Measurements from ENCODE around the gene SYT4. TPM values are rescaled to one million over a fixed set of nuclear protein-coding genes. Genes with fewer than 3 reads are reported as not detected.

Gene SYT4
- total and polyA plus RNA-seq, 4 donors = 0.31 to 0.38 TPM; not detected in 2

GRCh38 chr18:43279015-43279744 lies 1.9 kb upstream of the SYT4 start:
- Histone ChIP-seq H3K4me1 (ENCODE audit: control insufficient read depth in 1 of 2, insufficient read depth in 2 of 2, low read length in 2 of 2) (no peaks in the 10 kb centered on the region), H3K36me3 (ENCODE audit: control insufficient read depth in 1 of 2, insufficient read depth in 2 of 2, low read length in 1 of 2) (no peaks in the 10 kb centered on the region), H3K9me3 (ENCODE audit: control insufficient read depth, low read length) (no peaks in the 10 kb centered on the region), H3K4me3 (ENCODE audit: low read length in 2 of 2) (no peak overlapping the region), H3K27ac (ENCODE audit: low read depth in 1 of 2, low read length in 2 of 2) (no peak overlapping the region), H3K27me3 (ENCODE audit: control insufficient read depth in 1 of 2, insufficient read depth in 2 of 2, low read length in 1 of 2) (peaks cover 0 to under 1% of the 10 kb centered on the region in 2 donors)
- 2 to 4% methylated on average over 6 of the region's 6 CpGs for whole genome bisulfite sequencing, 2 donors
- no peak for DNase-seq
- ATAC-seq (ENCODE audit: low FRiP score) = no peak
- intact Hi-C loops (cut with DNase I) = loop anchor here in 1 of 2 donors (10.0 kb wide), 1 partner anchor 1164 kb away; no protein-coding TSS in a partner anchor

GRCh38 chr18:43278355-43278754 lies 1.1 kb upstream of the SYT4 start:
- DNase-seq (no peak), ATAC-seq (ENCODE audit: low FRiP score) (no peak)
- no peak overlapping the region for H3K27ac ChIP-seq (ENCODE audit: low read depth in 1 of 2, low read length in 2 of 2)
- intact Hi-C loops (cut with DNase I) = loop anchor here in 1 of 2 donors (10.0 kb wide), 1 partner anchor 1164 kb away; no protein-coding TSS in a partner anchor
- H3K9me3 ChIP-seq (ENCODE audit: control insufficient read depth, low read length) = no peaks in the 10 kb centered on the region
- no peaks in the 10 kb centered on the region for H3K4me1 ChIP-seq (ENCODE audit: control insufficient read depth in 1 of 2, insufficient read depth in 2 of 2, low read length in 2 of 2)
- H3K4me3 ChIP-seq (ENCODE audit: low read length in 2 of 2) = no peak overlapping the region
- peaks cover 0 to 1% of the 10 kb centered on the region in 2 donors for H3K27me3 ChIP-seq (ENCODE audit: control insufficient read depth in 1 of 2, insufficient read depth in 2 of 2, low read length in 1 of 2)
- no peaks in the 10 kb centered on the region for H3K36me3 ChIP-seq (ENCODE audit: control insufficient read depth in 1 of 2, insufficient read depth in 2 of 2, low read length in 1 of 2)

GRCh38 chr18:43276491-43276890 lies 799 bp downstream of the SYT4 start:
- Histone ChIP-seq H3K4me3 (ENCODE audit: low read length in 2 of 2) (no peak overlapping the region), H3K4me1 (ENCODE audit: control insufficient read depth in 1 of 2, insufficient read depth in 2 of 2, low read length in 2 of 2) (no peaks in the 10 kb centered on the region), H3K36me3 (ENCODE audit: control insufficient read depth in 1 of 2, insufficient read depth in 2 of 2, low read length in 1 of 2) (no peaks in the 10 kb centered on the region), H3K27me3 (ENCODE audit: control insufficient read depth in 1 of 2, insufficient read depth in 2 of 2, low read length in 1 of 2) (peaks cover 0 to 1% of the 10 kb centered on the region in 2 donors), H3K9me3 (ENCODE audit: control insufficient read depth, low read length) (no peaks in the 10 kb centered on the region), H3K27ac (ENCODE audit: low read depth in 1 of 2, low read length in 2 of 2) (no peak overlapping the region)
- DNase-seq = no peak
- ATAC-seq (ENCODE audit: low FRiP score) = no peak
- intact Hi-C loops (cut with DNase I) = loop anchor here in 1 of 2 donors (10.0 kb wide), 1 partner anchor 1162 kb away; no protein-coding TSS in a partner anchor
- WGBS, 2 donors = 20 to 26% methylated on average over 3 of the region's 3 CpGs

- DNase-seq = no peak
- WGBS, 2 donors = 65 to 69% methylated on average over 1 of the region's 1 CpG
- H3K27ac ChIP-seq (ENCODE audit: low read depth in 1 of 2, low read length in 2 of 2) = no peak overlapping the region
- no peak for ATAC-seq (ENCODE audit: low FRiP score)
- H3K36me3 ChIP-seq (ENCODE audit: control insufficient read depth in 1 of 2, insufficient read depth in 2 of 2, low read length in 1 of 2) = no peaks in the 10 kb centered on the region
- H3K9me3 ChIP-seq (ENCODE audit: control insufficient read depth, low read length) = no peaks in the 10 kb centered on the region
- H3K4me1 ChIP-seq (ENCODE audit: control insufficient read depth in 1 of 2, insufficient read depth in 2 of 2, low read length in 2 of 2) = no peaks in the 10 kb centered on the region
- no peak overlapping the region for H3K4me3 ChIP-seq (ENCODE audit: low read length in 2 of 2)
- H3K27me3 ChIP-seq (ENCODE audit: control insufficient read depth in 1 of 2, insufficient read depth in 2 of 2, low read length in 1 of 2) = peaks cover 0 to 1% of the 10 kb centered on the region in 2 donors
- intact Hi-C loops (cut with DNase I) = loop anchor here in 1 of 2 donors (10.0 kb wide), 1 partner anchor 1161 kb away; no protein-coding TSS in a partner anchor
Observed at GRCh38 chr18:43275546-43275945, 1.7 kb downstream of the SYT4 start.

- peaks cover 0 to 1% of the 10 kb centered on the region in 2 donors for H3K27me3 ChIP-seq (ENCODE audit: control insufficient read depth in 1 of 2, insufficient read depth in 2 of 2, low read length in 1 of 2)
- no peaks in the 10 kb centered on the region for H3K4me1 ChIP-seq (ENCODE audit: control insufficient read depth in 1 of 2, insufficient read depth in 2 of 2, low read length in 2 of 2)
- intact Hi-C loops (cut with DNase I) = loop anchor here in 1 of 2 donors (10.0 kb wide), 1 partner anchor 1160 kb away; no protein-coding TSS in a partner anchor
- no peak overlapping the region for H3K27ac ChIP-seq (ENCODE audit: low read depth in 1 of 2, low read length in 2 of 2)
- 36 to 45% methylated on average over 1 of the region's 1 CpG for WGBS, 2 donors
- H3K9me3 ChIP-seq (ENCODE audit: control insufficient read depth, low read length) = peaks cover 1% of the 10 kb centered on the region
- ATAC-seq (ENCODE audit: low FRiP score) (no peak), DNase-seq (no peak)
- H3K36me3 ChIP-seq (ENCODE audit: control insufficient read depth in 1 of 2, insufficient read depth in 2 of 2, low read length in 1 of 2) = no peaks in the 10 kb centered on the region
- no peak overlapping the region for H3K4me3 ChIP-seq (ENCODE audit: low read length in 2 of 2)
Observed at GRCh38 chr18:43274526-43274925, 2.8 kb downstream of the SYT4 start.

- peaks cover 1% of the 10 kb centered on the region for H3K9me3 ChIP-seq (ENCODE audit: control insufficient read depth, low read length)
- H3K4me1 ChIP-seq (ENCODE audit: control insufficient read depth in 1 of 2, insufficient read depth in 2 of 2, low read length in 2 of 2) = no peaks in the 10 kb centered on the region
- no peak overlapping the region for H3K4me3 ChIP-seq (ENCODE audit: low read length in 2 of 2)
- no peak overlapping the region for H3K27ac ChIP-seq (ENCODE audit: low read depth in 1 of 2, low read length in 2 of 2)
- peaks cover 0 to 1% of the 10 kb centered on the region in 2 donors for H3K27me3 ChIP-seq (ENCODE audit: control insufficient read depth in 1 of 2, insufficient read depth in 2 of 2, low read length in 1 of 2)
- no peaks in the 10 kb centered on the region for H3K36me3 ChIP-seq (ENCODE audit: control insufficient read depth in 1 of 2, insufficient read depth in 2 of 2, low read length in 1 of 2)
- WGBS, 2 donors = 21 to 25% methylated on average over 6 of the region's 6 CpGs
- ATAC-seq (ENCODE audit: low FRiP score) (no peak), DNase-seq (no peak)
- intact Hi-C loops (cut with DNase I) = loop anchor here in 1 of 2 donors (10.0 kb wide), 1 partner anchor 1157 kb away; no protein-coding TSS in a partner anchor
Observed at GRCh38 chr18:43271593-43272432, 5.5 kb downstream of the SYT4 start.

- H3K4me3 ChIP-seq (ENCODE audit: low read length in 2 of 2) = no peak overlapping the region
- H3K27me3 ChIP-seq (ENCODE audit: control insufficient read depth in 1 of 2, insufficient read depth in 2 of 2, low read length in 1 of 2) = no peaks in the 10 kb centered on the region
- no peak for ATAC-seq (ENCODE audit: low FRiP score)
- H3K36me3 ChIP-seq (ENCODE audit: control insufficient read depth in 1 of 2, insufficient read depth in 2 of 2, low read length in 1 of 2) = no peaks in the 10 kb centered on the region
- no peaks in the 10 kb centered on the region for H3K4me1 ChIP-seq (ENCODE audit: control insufficient read depth in 1 of 2, insufficient read depth in 2 of 2, low read length in 2 of 2)
- peaks cover 1% of the 10 kb centered on the region for H3K9me3 ChIP-seq (ENCODE audit: control insufficient read depth, low read length)
- DNase-seq = no peak
- intact Hi-C loops (cut with DNase I) = loop anchor here in 1 of 2 donors (10.0 kb wide), 1 partner anchor 1153 kb away; no protein-coding TSS in a partner anchor
- H3K27ac ChIP-seq (ENCODE audit: low read depth in 1 of 2, low read length in 2 of 2) = no peak overlapping the region
- WGBS, 2 donors = 72% methylated on average over 1 of the region's 1 CpG
Observed at GRCh38 chr18:43267818-43268217, 9.5 kb downstream of the SYT4 start.

GRCh38 chr18:43265465-43265864 lies 11.8 kb downstream of the SYT4 start:
- no peak overlapping the region for H3K27ac ChIP-seq (ENCODE audit: low read depth in 1 of 2, low read length in 2 of 2)
- H3K27me3 ChIP-seq (ENCODE audit: control insufficient read depth in 1 of 2, insufficient read depth in 2 of 2, low read length in 1 of 2) = no peaks in the 10 kb centered on the region
- WGBS, 2 donors = 76 to 80% methylated on average over 4 of the region's 4 CpGs
- ATAC-seq (ENCODE audit: low FRiP score) (no peak), DNase-seq (no peak)
- no peak overlapping the region for H3K4me3 ChIP-seq (ENCODE audit: low read length in 2 of 2)
- H3K36me3 ChIP-seq (ENCODE audit: control insufficient read depth in 1 of 2, insufficient read depth in 2 of 2, low read length in 1 of 2) = no peaks in the 10 kb centered on the region
- H3K4me1 ChIP-seq (ENCODE audit: control insufficient read depth in 1 of 2, insufficient read depth in 2 of 2, low read length in 2 of 2) = no peaks in the 10 kb centered on the region
- intact Hi-C loops (cut with DNase I) = loop anchor here in 1 of 2 donors (10.0 kb wide), 1 partner anchor 1151 kb away; no protein-coding TSS in a partner anchor
- H3K9me3 ChIP-seq (ENCODE audit: control insufficient read depth, low read length) = peaks cover 1% of the 10 kb centered on the region

Measured in aorta (tissue), 5 donors.